ENCODE measurements around the gene INHBC.

INHBC gene

DNA sequence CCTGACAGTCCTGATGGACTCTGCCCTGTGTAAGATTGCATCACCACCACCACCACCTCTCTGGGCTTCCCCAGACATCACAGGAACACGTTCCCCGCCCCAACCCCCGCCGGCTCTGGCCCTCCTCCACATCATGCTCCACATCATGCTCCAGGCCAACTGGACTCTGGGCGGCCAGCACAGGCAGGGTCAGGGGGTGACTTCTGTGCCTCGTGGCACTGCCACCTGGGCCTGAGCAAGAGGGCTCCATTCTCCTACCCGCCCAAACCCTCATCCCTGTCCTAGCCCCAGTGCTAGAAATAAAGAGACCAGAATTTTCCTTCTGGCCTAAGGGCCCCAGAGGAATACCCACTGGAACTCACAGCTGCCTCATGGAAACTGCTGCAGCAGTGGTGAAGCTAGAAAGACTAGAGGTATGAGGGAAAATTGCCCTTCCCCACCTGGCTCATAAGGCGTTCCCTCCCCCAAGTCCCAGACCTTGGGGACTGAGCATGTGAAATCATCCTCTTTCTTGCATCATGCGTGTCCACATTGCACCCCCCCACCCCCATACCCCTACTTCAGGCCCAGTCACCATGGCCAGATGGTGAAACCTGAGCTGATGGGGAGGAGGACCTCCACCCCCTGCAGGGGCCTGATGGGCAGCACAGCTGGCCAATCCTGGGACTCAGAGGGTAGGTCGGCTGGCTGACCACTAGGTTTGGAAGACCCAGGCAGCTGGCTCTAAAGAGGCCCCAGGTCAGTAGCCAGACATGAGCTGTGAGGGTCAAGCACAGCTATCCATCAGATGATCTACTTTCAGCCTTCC is 20.2 kb downstream of the INHBC start, which contains the start of gene INHBE:
INHBE (plus strand) TSS at position 742 of the 808 bp plus-strand sequence. CDS start 230 bp downstream, outside the sequence.
- peak; percentile 62 for DNase-seq

DNA sequence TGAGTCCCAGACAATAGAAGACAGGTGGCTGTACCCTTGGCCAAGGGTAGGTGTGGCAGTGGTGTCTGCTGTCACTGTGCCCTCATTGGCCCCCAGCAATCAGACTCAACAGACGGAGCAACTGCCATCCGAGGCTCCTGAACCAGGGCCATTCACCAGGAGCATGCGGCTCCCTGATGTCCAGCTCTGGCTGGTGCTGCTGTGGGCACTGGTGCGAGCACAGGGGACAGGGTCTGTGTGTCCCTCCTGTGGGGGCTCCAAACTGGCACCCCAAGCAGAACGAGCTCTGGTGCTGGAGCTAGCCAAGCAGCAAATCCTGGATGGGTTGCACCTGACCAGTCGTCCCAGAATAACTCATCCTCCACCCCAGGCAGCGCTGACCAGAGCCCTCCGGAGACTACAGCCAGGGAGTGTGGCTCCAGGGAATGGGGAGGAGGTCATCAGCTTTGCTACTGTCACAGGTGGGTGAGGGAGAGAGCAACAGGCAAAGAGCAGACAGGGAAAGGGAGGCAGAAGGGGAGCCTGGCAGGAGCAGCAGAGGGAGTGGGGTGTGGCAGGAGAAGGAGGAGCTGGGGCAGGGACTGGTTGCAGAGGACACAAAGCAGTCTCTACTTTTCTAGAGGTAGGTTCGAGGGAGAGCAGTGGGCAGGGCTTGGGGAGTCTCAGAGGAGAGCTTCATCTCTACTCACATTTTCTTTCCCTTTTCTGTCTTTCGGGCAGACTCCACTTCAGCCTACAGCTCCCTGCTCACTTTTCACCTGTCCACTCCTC is 21.0 kb downstream of the INHBC start:
- DNase-seq = no peak

DNA sequence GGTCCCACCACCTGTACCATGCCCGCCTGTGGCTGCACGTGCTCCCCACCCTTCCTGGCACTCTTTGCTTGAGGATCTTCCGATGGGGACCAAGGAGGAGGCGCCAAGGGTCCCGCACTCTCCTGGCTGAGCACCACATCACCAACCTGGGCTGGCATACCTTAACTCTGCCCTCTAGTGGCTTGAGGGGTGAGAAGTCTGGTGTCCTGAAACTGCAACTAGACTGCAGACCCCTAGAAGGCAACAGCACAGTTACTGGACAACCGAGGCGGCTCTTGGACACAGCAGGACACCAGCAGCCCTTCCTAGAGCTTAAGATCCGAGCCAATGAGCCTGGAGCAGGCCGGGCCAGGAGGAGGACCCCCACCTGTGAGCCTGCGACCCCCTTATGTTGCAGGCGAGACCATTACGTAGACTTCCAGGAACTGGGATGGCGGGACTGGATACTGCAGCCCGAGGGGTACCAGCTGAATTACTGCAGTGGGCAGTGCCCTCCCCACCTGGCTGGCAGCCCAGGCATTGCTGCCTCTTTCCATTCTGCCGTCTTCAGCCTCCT is 21.6 kb downstream of the INHBC start:
- DNase-seq = peak; percentile 55

DNA sequence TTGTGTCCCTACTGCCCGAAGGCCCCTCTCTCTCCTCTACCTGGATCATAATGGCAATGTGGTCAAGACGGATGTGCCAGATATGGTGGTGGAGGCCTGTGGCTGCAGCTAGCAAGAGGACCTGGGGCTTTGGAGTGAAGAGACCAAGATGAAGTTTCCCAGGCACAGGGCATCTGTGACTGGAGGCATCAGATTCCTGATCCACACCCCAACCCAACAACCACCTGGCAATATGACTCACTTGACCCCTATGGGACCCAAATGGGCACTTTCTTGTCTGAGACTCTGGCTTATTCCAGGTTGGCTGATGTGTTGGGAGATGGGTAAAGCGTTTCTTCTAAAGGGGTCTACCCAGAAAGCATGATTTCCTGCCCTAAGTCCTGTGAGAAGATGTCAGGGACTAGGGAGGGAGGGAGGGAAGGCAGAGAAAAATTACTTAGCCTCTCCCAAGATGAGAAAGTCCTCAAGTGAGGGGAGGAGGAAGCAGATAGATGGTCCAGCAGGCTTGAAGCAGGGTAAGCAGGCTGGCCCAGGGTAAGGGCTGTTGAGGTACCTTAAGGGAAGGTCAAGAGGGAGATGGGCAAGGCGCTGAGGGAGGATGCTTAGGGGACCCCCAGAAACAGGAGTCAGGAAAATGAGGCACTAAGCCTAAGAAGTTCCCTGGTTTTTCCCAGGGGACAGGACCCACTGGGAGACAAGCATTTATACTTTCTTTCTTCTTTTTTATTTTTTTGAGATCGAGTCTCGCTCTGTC is 22.3 kb downstream of the INHBC start:
- no peak for DNase-seq

DNA sequence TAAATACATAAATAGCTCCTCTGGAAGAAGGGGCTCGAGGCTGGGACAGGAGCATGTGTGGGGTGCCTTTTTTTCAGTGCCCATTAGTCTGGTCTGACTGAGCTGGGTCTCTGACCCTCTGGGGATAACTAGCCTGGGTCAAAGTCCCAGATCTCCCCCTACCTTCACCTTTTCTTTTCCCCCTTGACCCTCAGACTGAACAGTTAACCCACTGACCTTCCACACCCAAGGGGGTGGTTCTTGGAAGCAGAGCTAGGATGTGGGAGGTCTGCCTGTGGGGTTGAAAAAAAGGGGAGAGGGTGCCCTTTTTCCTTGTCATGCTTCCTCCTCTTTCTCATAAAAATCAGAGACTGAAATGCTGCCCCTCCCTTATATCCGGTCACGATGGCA is 24.1 kb downstream of the INHBC start:
- no peak for DNase-seq

DNA sequence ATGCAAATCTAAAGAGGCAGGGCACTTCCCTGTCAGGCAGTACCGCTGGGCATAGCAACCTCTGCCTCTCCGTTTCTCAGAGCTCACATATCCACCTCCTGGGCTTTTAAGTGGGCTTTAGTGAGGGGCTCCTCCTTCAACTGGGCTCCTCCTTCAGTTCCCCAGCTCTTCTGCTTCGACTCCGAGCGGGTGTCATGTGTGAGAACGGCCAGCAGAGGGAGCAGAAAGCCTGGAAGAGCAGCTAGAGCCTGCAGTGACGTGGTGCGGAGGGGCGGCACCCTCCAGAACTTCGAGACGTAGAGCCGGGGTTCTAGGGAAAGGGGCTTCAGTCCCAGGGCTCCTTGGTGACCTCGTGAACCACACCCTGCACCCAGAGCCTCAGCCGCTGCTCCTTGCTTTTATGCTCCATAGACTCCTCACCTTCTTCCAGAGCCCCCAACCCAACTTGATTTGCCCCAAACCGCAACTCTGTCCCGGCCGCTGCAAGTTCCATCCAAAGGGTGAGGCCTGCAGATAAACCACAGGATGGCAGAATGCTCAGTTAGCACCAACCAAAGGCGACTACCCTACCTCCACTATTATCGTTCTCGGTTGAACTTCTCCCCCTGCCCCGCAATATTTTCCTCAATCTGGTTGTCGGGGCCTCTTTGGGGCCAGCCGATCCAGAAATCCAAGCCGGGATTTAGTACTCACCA is 24.6 kb downstream of the INHBC start:
- peak; percentile 84 for DNase-seq

DNA sequence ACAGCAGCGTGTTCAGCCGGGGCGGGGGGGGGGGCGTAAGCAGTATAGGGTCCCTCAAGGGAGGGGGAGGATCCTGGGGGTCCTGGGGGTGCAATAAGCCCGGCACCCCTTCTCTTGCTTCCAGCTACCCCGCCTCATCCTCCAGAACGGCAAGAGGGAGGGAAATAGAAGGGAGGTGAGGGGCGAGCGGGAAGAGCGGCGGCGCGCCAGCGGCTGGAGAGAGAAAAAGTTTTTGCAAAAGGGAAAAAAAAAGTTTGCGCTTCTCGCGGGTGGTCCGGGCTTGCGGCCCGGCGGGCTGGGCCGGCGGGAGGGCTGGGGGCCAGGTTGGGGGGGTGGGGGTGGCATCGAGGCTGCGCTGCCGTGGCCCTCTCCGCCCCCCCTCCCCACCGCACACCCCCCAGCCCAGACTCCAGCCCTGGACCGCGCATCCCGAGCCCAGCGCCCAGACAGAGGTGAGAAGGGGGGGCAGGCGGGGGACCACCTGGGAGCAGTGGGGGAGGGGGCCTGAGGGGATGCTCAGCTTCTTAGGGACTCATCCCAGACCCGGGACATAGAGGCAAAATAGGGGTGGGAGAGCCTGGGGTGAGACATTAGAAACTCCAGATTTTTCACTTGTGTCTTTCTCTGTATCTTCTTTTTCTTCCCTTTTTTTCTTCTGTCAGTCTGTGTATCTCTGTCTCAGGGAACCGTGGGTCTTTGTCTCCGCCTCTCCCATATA is 25.3 kb downstream of the INHBC start, which contains the start of gene GLI1:
GLI1 (plus strand) TSS at position 36 of the 718 bp plus-strand sequence. CDS start 3,907 bp downstream, outside the sequence.
- no peak for DNase-seq

DNA sequence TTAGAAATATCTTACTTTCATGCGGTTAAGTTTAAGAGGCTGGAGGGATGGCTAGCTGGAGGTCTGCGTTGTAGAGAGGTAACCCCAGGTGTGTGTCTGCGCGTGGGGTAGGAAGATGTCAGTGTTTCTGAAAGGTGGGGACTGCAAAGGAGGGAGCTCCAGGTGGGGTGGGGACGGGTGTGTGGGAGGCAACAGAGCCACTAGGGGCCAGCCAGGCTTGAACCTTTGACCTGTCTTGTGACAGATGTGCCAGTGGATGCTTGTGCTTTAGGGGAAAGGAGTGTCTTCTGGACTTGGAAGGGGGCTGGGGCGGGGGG is 25.8 kb downstream of the INHBC start:
- no peak for DNase-seq

DNA sequence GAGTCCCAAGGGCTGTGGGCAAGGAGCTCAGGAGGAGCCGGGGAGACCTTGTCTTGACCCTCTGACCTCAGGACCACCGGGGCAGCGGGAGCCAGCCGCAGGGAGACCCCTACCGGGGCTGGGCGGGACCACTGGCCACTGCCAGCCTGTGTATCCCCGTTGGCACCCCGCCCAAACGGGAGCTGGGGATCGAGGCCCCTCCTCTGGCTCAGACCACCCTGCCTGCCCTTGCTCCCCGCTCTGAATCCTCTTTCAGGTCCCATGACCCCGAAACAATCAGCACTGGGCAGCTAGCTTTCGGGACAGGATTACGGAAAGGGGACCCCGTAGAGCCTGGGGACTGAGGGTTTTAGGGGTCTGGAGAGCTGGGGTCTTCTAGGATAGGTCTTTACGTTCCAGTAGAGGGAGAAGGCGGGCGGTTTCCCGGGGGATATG is 26.3 kb downstream of the INHBC start:
- DNase-seq = no peak

DNA sequence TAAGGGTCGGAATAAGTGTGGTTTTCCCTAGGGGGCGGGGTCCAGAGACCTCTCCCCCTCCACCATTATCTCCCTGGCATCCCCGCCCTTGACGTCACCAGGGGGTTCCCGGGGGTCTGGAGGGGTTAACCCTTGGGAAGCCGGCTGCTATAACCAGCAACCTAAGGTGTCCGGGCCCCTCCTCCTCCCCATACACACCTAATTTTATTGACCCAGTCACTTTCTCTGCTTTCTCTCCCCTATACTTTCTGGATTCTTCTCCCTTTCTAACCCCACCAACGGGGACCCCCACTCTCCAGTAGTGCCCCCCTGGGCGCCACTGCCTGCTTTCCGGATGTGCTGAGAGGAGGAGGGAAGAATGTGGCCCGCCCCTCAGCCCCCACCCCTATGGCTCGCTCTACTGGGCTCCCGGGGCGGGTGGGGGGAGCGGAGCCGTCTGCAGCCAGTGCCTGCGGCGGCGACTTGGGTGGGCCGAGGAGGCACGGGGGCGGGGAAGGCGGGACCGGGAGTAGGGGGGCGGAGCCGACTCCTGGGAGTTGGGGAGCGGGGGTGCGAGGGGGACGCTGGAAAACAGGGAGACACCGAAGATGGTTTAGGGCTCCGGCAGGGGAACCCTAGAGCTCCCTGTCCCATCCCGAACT is 26.8 kb downstream of the INHBC start:
- DNase-seq = no peak

DNA sequence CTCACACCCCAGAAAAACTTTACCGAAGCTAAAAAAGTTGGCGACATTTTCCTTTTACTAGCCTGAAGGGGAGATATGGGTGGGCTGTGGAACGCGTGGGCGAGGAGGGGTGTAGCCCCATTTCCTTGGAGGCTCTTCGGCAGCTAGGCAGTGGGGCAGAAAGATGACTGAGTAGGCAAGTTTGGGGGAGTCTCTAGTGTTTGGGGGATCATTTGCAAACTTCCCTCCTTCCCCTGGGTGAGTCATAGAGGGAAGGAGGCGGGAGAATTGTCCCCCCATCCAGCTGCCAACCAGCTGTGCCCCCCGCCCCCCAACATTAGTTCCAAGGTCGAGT is 27.3 kb downstream of the INHBC start:
- DNase-seq = no peak

DNA sequence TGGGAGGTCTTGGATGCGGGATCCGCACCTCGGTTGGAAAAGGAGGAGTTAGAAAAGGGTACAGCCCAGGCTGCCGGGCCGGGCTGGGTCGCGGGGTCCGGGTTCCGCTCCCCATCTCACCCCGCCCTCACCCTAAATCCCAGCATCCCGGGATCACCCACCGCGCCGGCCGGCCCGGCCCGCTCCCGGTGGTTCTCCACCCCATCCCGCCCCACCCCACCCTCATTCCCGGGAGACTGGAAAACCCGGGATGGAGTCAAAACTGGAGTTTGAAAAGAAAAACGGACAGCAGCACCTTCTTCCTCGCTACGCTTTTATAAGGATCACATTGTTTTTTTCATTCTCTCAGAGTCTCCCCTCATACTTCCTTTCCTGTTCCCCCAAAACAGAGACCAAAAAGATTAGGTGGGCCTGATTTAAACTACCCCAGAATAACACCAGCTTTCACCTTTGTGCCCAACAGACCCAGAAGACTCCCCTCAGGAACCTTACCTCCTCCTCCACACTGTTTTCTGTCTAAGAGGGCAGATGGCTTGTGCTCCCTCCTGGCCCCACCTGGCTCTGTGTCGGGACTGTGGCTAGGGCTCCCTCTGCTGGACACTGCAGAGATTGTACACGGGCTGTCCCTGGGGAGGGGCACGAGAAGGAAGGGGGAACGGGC is 27.8 kb downstream of the INHBC start:
- peak; percentile 72 for DNase-seq

DNA sequence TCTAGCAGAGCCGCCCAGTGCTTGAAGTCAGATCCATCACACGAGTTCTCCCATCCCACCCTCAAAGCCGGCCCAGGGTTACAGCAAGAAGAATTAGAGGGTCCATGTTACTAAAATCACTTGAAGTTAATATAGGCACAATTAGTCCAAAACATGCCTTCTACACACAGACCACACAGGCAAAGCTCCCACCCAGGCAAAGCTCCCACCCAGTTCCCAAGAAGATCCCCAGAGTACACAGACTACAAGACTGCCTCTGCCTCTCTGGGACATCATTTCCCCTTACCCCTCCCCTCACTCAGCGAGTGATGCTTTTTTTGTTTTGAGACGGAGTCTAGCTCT is 28.3 kb downstream of the INHBC start:
- no peak for DNase-seq

DNA sequence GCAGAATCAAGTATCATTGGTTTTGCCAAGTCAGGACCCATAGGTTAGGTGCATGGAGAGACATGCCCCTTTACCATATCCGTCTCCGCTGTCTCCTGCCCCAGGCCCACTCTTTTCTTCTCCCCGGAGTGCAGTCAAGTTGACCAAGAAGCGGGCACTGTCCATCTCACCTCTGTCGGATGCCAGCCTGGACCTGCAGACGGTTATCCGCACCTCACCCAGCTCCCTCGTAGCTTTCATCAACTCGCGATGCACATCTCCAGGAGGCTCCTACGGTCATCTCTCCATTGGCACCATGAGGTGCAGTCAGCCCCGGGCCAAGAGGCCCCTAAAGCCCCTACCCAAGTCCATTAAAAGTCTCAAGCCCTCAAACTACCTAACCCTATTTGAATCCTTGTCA is 30.0 kb downstream of the INHBC start:
- no peak for DNase-seq

DNA sequence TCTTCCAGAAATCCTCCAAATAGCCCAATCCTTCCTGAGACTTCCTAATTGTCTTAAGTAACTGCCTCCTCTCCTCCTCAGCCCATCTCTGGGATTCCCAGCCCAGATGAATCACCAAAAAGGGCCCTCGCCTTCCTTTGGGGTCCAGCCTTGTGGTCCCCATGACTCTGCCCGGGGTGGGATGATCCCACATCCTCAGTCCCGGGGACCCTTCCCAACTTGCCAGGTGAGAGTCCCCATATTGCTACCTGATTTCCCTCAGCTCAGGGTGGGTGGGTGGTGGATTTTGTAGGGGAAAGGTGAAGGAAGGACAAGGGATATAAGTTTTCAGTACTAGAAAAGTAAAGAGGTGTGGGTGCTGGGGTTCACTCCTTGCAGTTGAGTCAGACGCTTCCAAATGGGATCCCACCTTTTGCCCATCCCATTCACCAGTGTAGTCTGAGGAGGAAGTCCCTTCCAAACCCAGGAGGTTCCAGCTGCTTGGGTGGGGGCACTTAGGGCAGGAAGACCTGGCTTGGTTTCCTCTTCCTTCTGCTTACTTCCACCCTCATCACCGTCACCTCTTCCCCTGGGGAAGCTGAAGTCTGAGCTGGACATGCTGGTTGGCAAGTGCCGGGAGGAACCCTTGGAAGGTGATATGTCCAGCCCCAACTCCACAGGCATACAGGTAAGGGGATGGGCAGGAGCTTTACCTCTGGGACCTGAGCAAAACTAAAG is 30.6 kb downstream of the INHBC start:
- no peak for DNase-seq

DNA sequence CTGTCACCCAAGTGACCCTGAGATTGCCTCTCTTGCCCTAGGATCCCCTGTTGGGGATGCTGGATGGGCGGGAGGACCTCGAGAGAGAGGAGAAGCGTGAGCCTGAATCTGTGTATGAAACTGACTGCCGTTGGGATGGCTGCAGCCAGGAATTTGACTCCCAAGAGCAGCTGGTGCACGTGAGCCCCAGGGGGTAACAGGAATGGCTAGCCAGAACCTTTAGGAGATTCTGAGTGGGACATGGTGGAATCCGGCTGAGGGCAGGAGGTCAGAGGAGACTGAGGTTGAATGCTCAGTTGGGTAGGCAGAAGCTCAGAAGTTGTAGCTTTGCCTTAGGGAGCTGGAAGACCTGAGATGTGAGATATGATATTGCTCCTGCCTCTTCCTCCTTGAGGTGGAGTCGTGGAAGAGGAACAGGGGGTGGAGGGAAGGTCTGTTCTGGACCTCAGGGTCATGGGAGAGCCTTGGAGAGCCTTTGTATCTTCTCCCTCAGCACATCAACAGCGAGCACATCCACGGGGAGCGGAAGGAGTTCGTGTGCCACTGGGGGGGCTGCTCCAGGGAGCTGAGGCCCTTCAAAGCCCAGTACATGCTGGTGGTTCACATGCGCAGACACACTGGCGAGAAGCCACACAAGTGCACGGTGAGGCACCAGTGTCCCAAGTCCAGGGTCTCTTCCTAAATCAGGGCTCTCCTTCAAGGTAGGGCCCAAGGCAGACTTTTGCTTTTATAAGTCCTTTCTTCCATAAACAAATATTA is 31.3 kb downstream of the INHBC start:
- no peak for DNase-seq

DNA sequence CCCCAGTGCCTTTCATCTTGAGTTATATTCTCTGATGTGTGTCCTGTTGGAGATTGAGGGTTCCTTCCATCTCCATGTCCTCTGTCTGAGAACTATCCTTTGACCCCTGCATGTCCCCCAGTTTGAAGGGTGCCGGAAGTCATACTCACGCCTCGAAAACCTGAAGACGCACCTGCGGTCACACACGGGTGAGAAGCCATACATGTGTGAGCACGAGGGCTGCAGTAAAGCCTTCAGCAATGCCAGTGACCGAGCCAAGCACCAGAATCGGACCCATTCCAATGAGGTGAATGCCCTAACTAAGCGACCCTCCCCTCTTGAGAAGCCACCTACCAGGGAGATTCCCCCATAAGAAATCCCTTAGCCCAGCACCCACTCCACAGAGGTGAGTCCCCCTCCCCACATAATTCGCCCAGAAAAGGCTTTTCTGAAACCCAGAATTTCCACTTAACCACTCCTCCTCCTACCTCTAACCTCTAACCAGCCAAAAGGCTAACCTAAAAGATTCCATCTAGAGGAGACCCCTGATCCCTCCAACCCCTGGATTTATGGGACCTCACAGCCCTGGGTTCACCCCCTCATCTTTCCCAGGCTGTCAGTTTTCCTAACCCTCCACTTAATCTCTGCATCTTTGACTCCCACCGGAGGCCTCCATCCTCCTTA is 32.8 kb downstream of the INHBC start:
- no peak for DNase-seq

DNA sequence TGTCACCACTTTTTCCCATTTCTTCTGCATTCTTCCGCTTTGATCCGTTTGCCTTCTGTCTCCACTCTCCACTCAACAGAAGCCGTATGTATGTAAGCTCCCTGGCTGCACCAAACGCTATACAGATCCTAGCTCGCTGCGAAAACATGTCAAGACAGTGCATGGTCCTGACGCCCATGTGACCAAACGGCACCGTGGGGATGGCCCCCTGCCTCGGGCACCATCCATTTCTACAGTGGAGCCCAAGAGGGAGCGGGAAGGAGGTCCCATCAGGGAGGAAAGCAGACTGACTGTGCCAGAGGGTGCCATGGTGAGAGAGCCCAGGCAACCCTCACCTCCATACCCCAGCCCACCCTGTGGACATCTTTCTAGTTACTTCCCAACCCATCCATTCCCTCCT is 33.3 kb downstream of the INHBC start:
- no peak for DNase-seq

Measured in DMS79 treated with DMSO at 0.1 percent for 48 hours (cell line).